IMR-90 (cell line): Measurements from ENCODE around the gene TIE1. TPM values are rescaled to one million over a fixed set of nuclear protein-coding genes. Genes with fewer than 3 reads are reported as not detected.

Source experiments
- ATAC-seq: fragments of 200-7000 bp; cut with Tn5 transposase; 2 replicates; pipeline ENCODE4 v1.9.1; 2020; ENCODE audit warnings: low read depth, mild to moderate bottlenecking, moderate library complexity
- BruUV-seq: library from RNA; stranded (reverse); fragments of 400-500 nt; replicated peaks from 2 replicates; lab custom pipeline; 2021; lab: Mats Ljungman, UMichigan
- CTCF ChIA-PET: fragments of 300-600 bp; formaldehyde crosslinking; extraction: SDS; loops from one replicate; lab custom pipeline; 2021; ENCODE audit warnings: antibody characterized with exemption; lab: Yijun Ruan, JAX
- POLR2A ChIA-PET: fragments of 300-600 bp; sonication (Branson Sonifier 250); formaldehyde crosslinking; loops from one replicate; lab custom pipeline; 2022; ENCODE audit warnings: antibody characterized with exemption; ENCODE audit not compliant: unreplicated experiment; lab: Charles Lee
- DNase-seq: peaks from one replicate; pipeline ENCODE4 v3.0.0; 2013
- H2AFZ ChIP-seq: replicated peaks from 2 replicates; pipeline ENCODE3; 2013; ENCODE audit warnings: low read length, mild to moderate bottlenecking; ENCODE audit not compliant: poor library complexity
- H2AK5ac ChIP-seq: 2 replicates; pipeline ENCODE4 v1.6.1; 2013; ENCODE audit warnings: low read depth, low read length, inconsistent platforms
- H2AK9ac ChIP-seq: replicated peaks from 2 replicates; pipeline ENCODE3; 2013; ENCODE audit warnings: mild to moderate bottlenecking, low read depth, low read length, moderate library complexity; ENCODE audit not compliant: poor library complexity
- H2BK120ac ChIP-seq: 2 replicates; pipeline ENCODE4 v1.6.1; 2013; ENCODE audit warnings: low read depth, low read length, inconsistent platforms
- H2BK15ac ChIP-seq: 3 replicates; pipeline ENCODE4 v1.6.1; 2013; ENCODE audit warnings: low read depth, low read length, inconsistent platforms
- H2BK20ac ChIP-seq: 2 replicates; pipeline ENCODE4 v1.6.1; 2013; ENCODE audit warnings: low read depth, mild to moderate bottlenecking, inconsistent platforms, low read length, moderate library complexity
- H2BK5ac ChIP-seq: 2 replicates; pipeline ENCODE4 v1.6.1; 2013; ENCODE audit warnings: mild to moderate bottlenecking, low read depth, low read length, inconsistent platforms; ENCODE audit not compliant: poor library complexity, severe bottlenecking
- H3K14ac ChIP-seq: replicated peaks from 2 replicates; pipeline ENCODE4 v1.6.1; 2013; ENCODE audit warnings: low read depth, low read length, inconsistent platforms
- H3K18ac ChIP-seq: 2 replicates; pipeline ENCODE4 v1.6.1; 2013; ENCODE audit warnings: low read depth, low read length, control low read depth
- H3K23ac ChIP-seq: 2 replicates; pipeline ENCODE4 v1.6.1; 2013; ENCODE audit warnings: low read depth, low read length, inconsistent platforms
- H3K27ac ChIP-seq: 2 replicates; pipeline ENCODE4 v1.5.1; 2013; ENCODE audit warnings: mild to moderate bottlenecking, control low read depth, low read length; ENCODE audit not compliant: insufficient read depth
- H3K27me3 ChIP-seq: 2 replicates; pipeline ENCODE4 v1.6.1; 2013; ENCODE audit warnings: low read length; ENCODE audit not compliant: control insufficient read depth, insufficient read depth
- H3K36me3 ChIP-seq: 2 replicates; pipeline ENCODE4 v1.6.1; 2013; ENCODE audit warnings: low read length, mixed read lengths; ENCODE audit not compliant: control insufficient read depth, insufficient read depth
- H3K4ac ChIP-seq: 2 replicates; pipeline ENCODE4 v1.6.1; 2013; ENCODE audit warnings: low read depth, low read length, inconsistent platforms
- H3K4me1 ChIP-seq: 2 replicates; pipeline ENCODE4 v1.6.1; 2013; ENCODE audit warnings: low read length, mixed read lengths; ENCODE audit not compliant: control insufficient read depth, insufficient read depth
- H3K4me2 ChIP-seq: 2 replicates; pipeline ENCODE4 v1.6.1; 2013; ENCODE audit warnings: low read depth, mild to moderate bottlenecking, control low read depth, low read length, moderate library complexity
- H3K4me3 ChIP-seq: 2 replicates; pipeline ENCODE4 v1.5.1; 2013; ENCODE audit warnings: low read depth, mild to moderate bottlenecking, control low read depth, low read length, moderate library complexity; ENCODE audit not compliant: insufficient read depth
- H3K56ac ChIP-seq: 2 replicates; pipeline ENCODE4 v1.6.1; 2013; ENCODE audit warnings: low read length, inconsistent platforms; ENCODE audit not compliant: insufficient read depth; ENCODE audit errors: extremely low read depth
- H3K79me1 ChIP-seq, 2 experiments: 2 replicates each; pipeline ENCODE4 v1.6.1; 2013; ENCODE audit warnings: low read length in 2 of 2, inconsistent platforms in 1 of 2, low read depth in 1 of 2
- H3K9ac ChIP-seq: 2 replicates; pipeline ENCODE4 v1.6.1; 2013; ENCODE audit warnings: low read depth, low read length, control low read depth
- H3K9me1 ChIP-seq: 2 replicates; pipeline ENCODE4 v1.6.1; 2013; ENCODE audit warnings: low read length, inconsistent platforms; ENCODE audit not compliant: insufficient read depth
- H3K9me3 ChIP-seq: 2 replicates; pipeline ENCODE4 v1.6.1; 2013; ENCODE audit warnings: low read length; ENCODE audit not compliant: control insufficient read depth, insufficient read depth
- H4K20me1 ChIP-seq: 2 replicates; pipeline ENCODE4 v1.6.1; 2013; ENCODE audit warnings: low read length, inconsistent platforms; ENCODE audit not compliant: insufficient read depth
- H4K5ac ChIP-seq: 2 replicates; pipeline ENCODE4 v1.6.1; 2013; ENCODE audit warnings: mild to moderate bottlenecking, low read depth, low read length, control low read depth
- H4K8ac ChIP-seq, 2 experiments: 2 replicates each; pipeline ENCODE4 v1.6.1; 2013; ENCODE audit warnings: low read depth in 2 of 2, low read length in 2 of 2, control low read depth in 1 of 2, inconsistent platforms in 1 of 2
- H4K91ac ChIP-seq: 2 replicates; pipeline ENCODE4 v1.6.1; 2013; ENCODE audit warnings: low read depth, low read length, inconsistent platforms; ENCODE audit not compliant: insufficient read depth
- BHLHE40 ChIP-seq: fragments of 150-350 bp; IDR thresholded peaks from 2 replicates; pipeline ENCODE4 v1.6.1; 2016; ENCODE audit warnings: mild to moderate bottlenecking, low read depth, low read length
- CEBPB ChIP-seq: IDR thresholded peaks from 2 replicates; pipeline ENCODE4 v1.6.1; 2012; ENCODE audit warnings: low read depth, low read length, improper control_type of control experiment
- CHD1 ChIP-seq: IDR thresholded peaks from 2 replicates; pipeline ENCODE4 v1.6.1; 2012; ENCODE audit warnings: low read depth, low read length, improper control_type of control experiment
- FOS ChIP-seq: fragments of 150-350 bp; IDR thresholded peaks from 2 replicates; pipeline ENCODE4 v1.6.1; 2016; ENCODE audit warnings: low read depth, low read length
- NFE2L2 ChIP-seq: fragments of 150-350 bp; IDR thresholded peaks from 2 replicates; pipeline ENCODE4 v1.6.1; 2016; ENCODE audit warnings: low read depth, mild to moderate bottlenecking, low read length
- POLR2A ChIP-seq: IDR thresholded peaks from 2 replicates; pipeline ENCODE4 v1.6.1; 2012; ENCODE audit warnings: mild to moderate bottlenecking, low read depth, low read length
- SMC3 ChIP-seq: fragments of 150-350 bp; IDR thresholded peaks from 2 replicates; pipeline ENCODE4 v1.6.1; 2016; ENCODE audit warnings: low read depth, mild to moderate bottlenecking, antibody characterized with exemption, low read length, moderate library complexity
- WGBS, 2 experiments: methylation state at CpG; one replicate each; pipeline versions ENCODE4 v1.1.5 to v1.1.7; 2013; ENCODE audit warnings: missing lambda C conversion rate in 2 of 2; ENCODE audit not compliant: insufficient read length in 1 of 2; ENCODE audit errors: extremely low coverage in 2 of 2; 5-methylcytosine and 5-hydroxymethylcytosine counted together
- dilution Hi-C: fragments of 300-500 bp; cut with HindIII; formaldehyde crosslinking; loops from one replicate; pipeline ENCODE4 v1.14.3; 2018; ENCODE audit warnings: low sequenced_read_pairs; ENCODE audit not compliant: unreplicated experiment
- in situ Hi-C: fragments of 300-500 bp; cut with MboI; formaldehyde crosslinking; loops from 3 replicates; pipeline ENCODE4 v1.14.3; 2019; ENCODE audit warnings: low sequenced_read_pairs, inconsistent platforms, mixed read lengths
- intact Hi-C: fragments of 100-400 bp; cut with micrococcal nuclease; formaldehyde crosslinking; loops from 2 replicates; pipeline ENCODE4 v1.10.0; 2022
- polyA plus RNA-seq, 3 experiments: library from polyadenylated mRNA; depleted of rRNA; stranded (reverse); fragments of >200 nt; gene quantifications; 2 replicates each; pipeline ENCODE4 v1.2.3, GENCODE V29; 2012; ENCODE audit warnings: low replicate concordance in 1 of 3
- total RNA-seq: library from RNA; depleted of rRNA; stranded (reverse); fragments of >200 nt; gene quantifications from 2 replicates; pipeline ENCODE4 v1.2.3, GENCODE V29; 2012
- TF ChIP-seq, protein P1 (sequence below): fragments of 150-350 bp; IDR thresholded peaks from 2 replicates; pipeline ENCODE4 v1.6.1; 2017; ENCODE audit warnings: mild to moderate bottlenecking, antibody characterized with exemption, low read length, low read depth

TIE1 gene
- total and polyA plus RNA-seq, 2 of the 4 experiments (the other 2 are of a cell fraction), result 2.3 to 7.5 TPM

GRCh38 chr1:43306688-43307457 lies 6.1 kb downstream of the TIE1 start (continued):
- TF ChIP-seq POLR2A, result no peak

- ChIA-PET POLR2A (no interaction called here), CTCF (no interaction called here)
- Histone ChIP-seq H3K9ac (no peak overlapping the region), H2AK9ac (peak overlapping the region; percentile 17), H3K27ac (no peak overlapping the region), H4K8ac (no peak overlapping the region), H2BK120ac (no peak overlapping the region), H2AK5ac (no peak overlapping the region), H2AFZ (peak overlapping the region; percentile 19), H4K91ac (no peak overlapping the region), H3K14ac (no peak overlapping the region), H2BK5ac (no peak overlapping the region), H2BK20ac (no peak overlapping the region), H2BK15ac (no peak overlapping the region), H3K27me3 (peaks cover 8% of the 10 kb centered on the region; the same call in 1 of the 2 replicates), H3K4ac (no peak overlapping the region), H4K20me1 (no peaks in the 10 kb centered on the region; the same call in 1 of the 2 replicates), H3K23ac (no peak overlapping the region), H3K56ac (no peak overlapping the region), H3K36me3 (no peaks in the 10 kb centered on the region), H3K4me3 (no peak overlapping the region), H4K5ac (no peak overlapping the region), H3K18ac (no peak overlapping the region), H3K4me2 (no peak overlapping the region), H3K79me1 (no peaks in the 10 kb centered on the region), H3K9me1 (no peaks in the 10 kb centered on the region), H3K9me3 (no peaks in the 10 kb centered on the region), H3K4me1 (peaks cover 4% of the 10 kb centered on the region; the same call in 1 of the 2 replicates)
- TF ChIP-seq CHD1 (no peak), CEBPB (no peak), NFE2L2 (no peak), SMC3 (no peak), BHLHE40 (no peak), FOS (no peak)
- TF ChIP-seq, protein P1, sequence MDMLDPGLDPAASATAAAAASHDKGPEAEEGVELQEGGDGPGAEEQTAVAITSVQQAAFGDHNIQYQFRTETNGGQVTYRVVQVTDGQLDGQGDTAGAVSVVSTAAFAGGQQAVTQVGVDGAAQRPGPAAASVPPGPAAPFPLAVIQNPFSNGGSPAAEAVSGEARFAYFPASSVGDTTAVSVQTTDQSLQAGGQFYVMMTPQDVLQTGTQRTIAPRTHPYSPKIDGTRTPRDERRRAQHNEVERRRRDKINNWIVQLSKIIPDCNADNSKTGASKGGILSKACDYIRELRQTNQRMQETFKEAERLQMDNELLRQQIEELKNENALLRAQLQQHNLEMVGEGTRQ, result no peak
- ATAC-seq (no peak), DNase-seq (no peak)
- intact Hi-C loops, result no loop called here
- in situ Hi-C loops, result loop anchor here (5.0 kb wide), 1 partner anchor 35 kb away; no protein-coding TSS in a partner anchor
- no TSS peak for BruUV-seq
- dilution Hi-C loops, result no loop called here
- WGBS, 2 experiments, result 90% methylated on average over 3 of the region's 9 CpGs; no CpG with 5 or more reads in 1 of the 2 experiments
Measured at GRCh38 chr1:43307458-43308158, 6.8 kb downstream of the TIE1 start.
